ENCODE data around the gene BCAS3.
"Not testable (repeated sequence)": the region's sequence is repeated elsewhere in the genome, so short reads cannot be mapped to it uniquely, and the experiment has no call there.

Gene BCAS3

DNA sequence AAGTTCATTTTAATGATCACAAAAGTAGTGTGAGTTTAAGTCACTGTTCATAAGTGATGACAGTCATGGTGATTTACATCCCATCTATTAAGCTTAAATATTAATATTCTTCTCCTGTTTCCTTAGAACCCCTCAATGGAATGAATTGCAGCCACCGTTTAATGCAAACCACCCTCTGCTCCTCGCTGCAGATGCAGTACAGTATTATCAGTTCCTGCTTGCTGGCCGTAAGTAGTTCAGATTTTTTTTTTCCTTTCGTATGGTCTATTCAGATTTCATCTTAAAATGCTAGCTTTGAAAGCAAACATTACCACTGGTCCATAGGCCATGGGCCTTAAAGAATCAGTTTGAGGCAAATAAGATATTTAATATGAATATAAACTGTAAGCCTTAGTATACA is 363.0 kb downstream of the BCAS3 start:
- Histone ChIP-seq H3K79me2 (no peaks in the 10 kb centered on the region), H3K9me3 (ENCODE audit: control insufficient read depth, low read length) (no peaks in the 10 kb centered on the region), H3K4me1 (no peaks in the 10 kb centered on the region), H3K27me3 (ENCODE audit: control insufficient read depth, insufficient read depth, low read length) (no peaks in the 10 kb centered on the region), H3K27ac (no peak overlapping the region), H3K4me3 (ENCODE audit: low read depth, low read length) (no peak overlapping the region), H3K4me2 (ENCODE audit: low read length) (no peak overlapping the region), H3K36me3 (ENCODE audit: control insufficient read depth, insufficient read depth, low read length) (no peaks in the 10 kb centered on the region), H3K9ac (no peak overlapping the region), H2AFZ (no peak overlapping the region)
- TF ChIP-seq, protein P1, sequence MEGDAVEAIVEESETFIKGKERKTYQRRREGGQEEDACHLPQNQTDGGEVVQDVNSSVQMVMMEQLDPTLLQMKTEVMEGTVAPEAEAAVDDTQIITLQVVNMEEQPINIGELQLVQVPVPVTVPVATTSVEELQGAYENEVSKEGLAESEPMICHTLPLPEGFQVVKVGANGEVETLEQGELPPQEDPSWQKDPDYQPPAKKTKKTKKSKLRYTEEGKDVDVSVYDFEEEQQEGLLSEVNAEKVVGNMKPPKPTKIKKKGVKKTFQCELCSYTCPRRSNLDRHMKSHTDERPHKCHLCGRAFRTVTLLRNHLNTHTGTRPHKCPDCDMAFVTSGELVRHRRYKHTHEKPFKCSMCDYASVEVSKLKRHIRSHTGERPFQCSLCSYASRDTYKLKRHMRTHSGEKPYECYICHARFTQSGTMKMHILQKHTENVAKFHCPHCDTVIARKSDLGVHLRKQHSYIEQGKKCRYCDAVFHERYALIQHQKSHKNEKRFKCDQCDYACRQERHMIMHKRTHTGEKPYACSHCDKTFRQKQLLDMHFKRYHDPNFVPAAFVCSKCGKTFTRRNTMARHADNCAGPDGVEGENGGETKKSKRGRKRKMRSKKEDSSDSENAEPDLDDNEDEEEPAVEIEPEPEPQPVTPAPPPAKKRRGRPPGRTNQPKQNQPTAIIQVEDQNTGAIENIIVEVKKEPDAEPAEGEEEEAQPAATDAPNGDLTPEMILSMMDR (IDR thresholded peaks at IDR 0.05): no peak

DNA sequence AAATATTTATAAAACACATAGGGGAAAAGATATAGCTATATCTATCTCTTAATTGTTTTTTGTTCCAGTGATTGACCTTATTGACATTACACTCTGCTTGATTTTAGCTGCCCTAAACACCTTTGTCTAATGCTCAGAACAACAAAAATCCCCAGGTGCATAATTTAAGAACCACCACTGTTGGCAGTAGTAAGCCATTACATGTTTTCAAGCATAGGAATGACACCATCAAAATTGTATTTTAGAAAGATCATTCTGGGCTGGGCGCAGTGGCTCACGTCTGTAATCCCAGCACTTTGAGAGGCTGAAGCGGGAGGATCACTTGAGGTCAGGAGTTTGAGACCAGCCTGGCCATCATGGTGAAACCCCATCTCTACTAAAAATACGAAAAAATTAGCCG is 364.7 kb downstream of the BCAS3 start:
- H3K79me2 ChIP-seq; H3K27ac ChIP-seq; H3K36me3 ChIP-seq (ENCODE audit: control insufficient read depth, insufficient read depth, low read length); H3K27me3 ChIP-seq (ENCODE audit: control insufficient read depth, insufficient read depth, low read length); H3K4me2 ChIP-seq (ENCODE audit: low read length); H3K4me3 ChIP-seq (ENCODE audit: low read depth, low read length); H3K9me3 ChIP-seq (ENCODE audit: control insufficient read depth, low read length); H3K9ac ChIP-seq; H2AFZ ChIP-seq; H3K4me1 ChIP-seq: not testable (repeated sequence)

DNA sequence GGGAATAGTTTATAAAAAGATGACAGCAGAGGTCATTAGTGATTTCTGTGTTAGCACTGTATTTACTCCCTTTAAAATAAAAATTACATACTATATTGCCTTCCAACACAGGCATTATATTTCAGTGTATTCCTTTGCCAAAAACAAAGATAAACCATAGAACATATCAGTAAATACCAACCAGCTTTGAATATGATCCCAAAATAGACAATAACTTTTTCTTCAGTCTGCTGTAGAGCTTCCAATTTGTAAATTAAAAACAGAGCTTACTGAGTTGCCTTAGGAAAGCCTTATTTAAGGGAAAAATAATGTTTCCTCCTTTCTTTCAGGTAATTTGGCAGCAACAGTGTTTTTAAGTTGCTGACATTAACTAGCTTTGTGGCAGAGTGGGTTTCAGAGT is 369.9 kb downstream of the BCAS3 start:
- H3K9ac ChIP-seq: no peak overlapping the region
- H3K27me3 ChIP-seq (ENCODE audit: control insufficient read depth, insufficient read depth, low read length): no peaks in the 10 kb centered on the region
- TF ChIP-seq, protein P1 (IDR thresholded peaks at IDR 0.05): no peak
- H3K9me3 ChIP-seq (ENCODE audit: control insufficient read depth, low read length): no peaks in the 10 kb centered on the region
- no peak overlapping the region for H3K4me2 ChIP-seq (ENCODE audit: low read length)
- no peaks in the 10 kb centered on the region for H3K79me2 ChIP-seq
- no peaks in the 10 kb centered on the region for H3K36me3 ChIP-seq (ENCODE audit: control insufficient read depth, insufficient read depth, low read length)
- H3K4me3 ChIP-seq (ENCODE audit: low read depth, low read length): no peak overlapping the region
- H3K4me1 ChIP-seq: no peaks in the 10 kb centered on the region
- no peak overlapping the region for H3K27ac ChIP-seq
- H2AFZ ChIP-seq: no peak overlapping the region

DNA sequence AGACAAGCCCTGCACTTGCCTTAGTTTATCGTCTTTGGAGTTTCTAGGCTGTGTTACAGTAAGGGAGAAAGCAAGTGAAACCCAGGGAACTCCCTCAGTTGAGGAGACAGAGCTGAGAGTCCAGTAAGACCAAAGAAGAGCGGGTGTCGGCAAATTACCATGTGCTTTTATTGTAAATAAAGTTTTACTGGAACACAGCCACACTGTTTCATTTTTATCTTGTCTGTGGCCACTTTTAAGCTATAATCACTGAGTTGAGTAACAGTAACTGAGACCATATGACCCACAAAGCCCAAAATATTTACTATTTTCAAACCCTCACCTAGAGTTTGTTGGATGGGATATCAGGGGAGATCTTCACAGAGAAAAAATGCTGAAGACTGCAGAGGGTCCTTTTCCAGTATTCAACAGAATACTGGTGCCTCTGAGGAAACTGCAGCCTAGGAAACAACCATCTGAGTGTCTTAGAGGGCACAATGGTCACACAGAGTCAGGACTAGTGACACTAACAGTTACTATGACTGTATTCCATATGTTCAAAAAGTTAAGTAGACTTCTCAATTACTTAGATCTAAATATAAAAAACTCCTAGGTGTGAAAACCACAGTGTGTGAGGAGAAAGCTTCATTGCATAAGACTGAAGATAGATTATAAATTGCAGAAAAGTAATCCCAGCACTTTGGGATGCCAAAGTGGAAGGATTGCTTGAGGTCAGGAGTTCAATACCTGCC is 370.9 kb downstream of the BCAS3 start:
- TF ChIP-seq, protein P1 (IDR thresholded peaks at IDR 0.05): no peak

DNA sequence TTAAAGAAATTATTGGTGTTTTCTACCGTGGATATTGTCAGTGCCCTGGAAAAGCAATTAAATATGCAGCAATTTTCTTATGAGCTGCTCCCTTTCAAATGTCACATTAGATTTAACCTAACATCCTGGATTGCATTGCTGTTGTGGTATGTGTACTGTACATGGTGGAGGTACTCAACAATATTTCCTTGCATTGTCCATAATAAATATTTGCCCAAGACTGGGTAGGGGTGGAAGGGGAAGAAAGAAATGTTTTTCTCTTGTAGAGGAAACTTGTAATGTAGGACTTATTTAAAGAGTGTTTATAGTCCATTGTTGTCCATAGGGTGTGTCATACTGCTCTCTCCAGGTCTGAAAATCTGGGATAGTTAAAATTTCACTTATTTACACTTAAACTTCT is 375.8 kb downstream of the BCAS3 start:
- H3K27ac ChIP-seq: no peak overlapping the region
- TF ChIP-seq, protein P1 (IDR thresholded peaks at IDR 0.05): no peak

More for the DNA sequence above, 370.9 kb downstream of the BCAS3 start:
- Histone ChIP-seq H3K27me3 (ENCODE audit: control insufficient read depth, insufficient read depth, low read length) (no peaks in the 10 kb centered on the region), H3K4me3 (ENCODE audit: low read depth, low read length) (no peak overlapping the region), H3K9me3 (ENCODE audit: control insufficient read depth, low read length) (no peaks in the 10 kb centered on the region), H3K9ac (no peak overlapping the region), H3K36me3 (ENCODE audit: control insufficient read depth, insufficient read depth, low read length) (no peaks in the 10 kb centered on the region), H3K4me1 (no peaks in the 10 kb centered on the region), H3K4me2 (ENCODE audit: low read length) (no peak overlapping the region), H3K79me2 (no peaks in the 10 kb centered on the region), H3K27ac (no peak overlapping the region), H2AFZ (no peak overlapping the region)

More for the DNA sequence above, 375.8 kb downstream of the BCAS3 start:
- no peaks in the 10 kb centered on the region for H3K4me1 ChIP-seq
- no peak overlapping the region for H3K4me2 ChIP-seq (ENCODE audit: low read length)
- H3K9ac ChIP-seq: no peak overlapping the region
- H3K36me3 ChIP-seq (ENCODE audit: control insufficient read depth, insufficient read depth, low read length): no peaks in the 10 kb centered on the region
- no peaks in the 10 kb centered on the region for H3K27me3 ChIP-seq (ENCODE audit: control insufficient read depth, insufficient read depth, low read length)
- no peak overlapping the region for H3K4me3 ChIP-seq (ENCODE audit: low read depth, low read length)
- H2AFZ ChIP-seq: no peak overlapping the region
- no peaks in the 10 kb centered on the region for H3K9me3 ChIP-seq (ENCODE audit: control insufficient read depth, low read length)
- H3K79me2 ChIP-seq: no peaks in the 10 kb centered on the region
